Liver (tissue), 9 donors: ENCODE data around the gene PPP1R16B. TPM values are rescaled to one million over a fixed set of nuclear protein-coding genes. Genes with fewer than 3 reads are reported as not detected.

Experiments used
- DNase-seq: peaks from one replicate; pipeline ENCODE4 v3.0.0-alpha.2; 2017; ENCODE audit warnings: low spot score
- H3K27ac ChIP-seq, 2 donors: one replicate each; pipeline ENCODE4 v1.7.0; 2013; ENCODE audit warnings: inconsistent platforms in 2 of 2, low read length in 2 of 2, control low read depth in 1 of 2, low read depth in 1 of 2, mild to moderate bottlenecking in 1 of 2
- H3K27me3 ChIP-seq, 4 donors: one replicate each; pipeline versions ENCODE4 v1.6.1 to v1.7.0; 2013; ENCODE audit warnings: low read length in 3 of 4, inconsistent platforms in 1 of 4, mild to moderate bottlenecking in 1 of 4, moderate library complexity in 1 of 4; ENCODE audit not compliant: control insufficient read depth in 4 of 4, insufficient read depth in 4 of 4
- H3K36me3 ChIP-seq, 4 donors: one replicate each; pipeline versions ENCODE4 v1.6.1 to v1.7.0; 2013; ENCODE audit warnings: low read length in 3 of 4, mild to moderate bottlenecking in 3 of 4, low read depth in 1 of 4, moderate library complexity in 1 of 4; ENCODE audit not compliant: control insufficient read depth in 4 of 4, insufficient read depth in 3 of 4
- H3K4me1 ChIP-seq, 4 donors: one replicate each; pipeline versions ENCODE4 v1.6.1 to v1.7.0; 2013; ENCODE audit warnings: low read length in 3 of 4, mild to moderate bottlenecking in 3 of 4, moderate library complexity in 1 of 4; ENCODE audit not compliant: control insufficient read depth in 4 of 4, insufficient read depth in 4 of 4
- H3K4me3 ChIP-seq, 3 donors: one replicate each; pipeline versions ENCODE4 v1.6.1 to v1.7.0; 2013; ENCODE audit warnings: low read length in 3 of 3, control low read depth in 1 of 3, low read depth in 1 of 3, mild to moderate bottlenecking in 1 of 3
- H3K9ac ChIP-seq, 2 donors: one replicate each; pipeline ENCODE4 v1.7.0; 2013; ENCODE audit warnings: low read length in 2 of 2, mild to moderate bottlenecking in 2 of 2, moderate library complexity in 2 of 2, control low read depth in 1 of 2, low read depth in 1 of 2
- H3K9me3 ChIP-seq, 4 donors: one replicate each; pipeline versions ENCODE4 v1.6.1 to v1.7.0; 2013; ENCODE audit warnings: low read length in 3 of 4; ENCODE audit not compliant: control insufficient read depth in 4 of 4
- EGR1 ChIP-seq, 2 donors: IDR thresholded peaks; 2 replicates each; pipeline ENCODE4 v1.6.1; 2016 to 2018; ENCODE audit warnings: antibody characterized with exemption in 2 of 2, low read depth in 2 of 2
- FOXA1 ChIP-seq: IDR thresholded peaks from 2 replicates; pipeline ENCODE4 v1.6.1; 2016; ENCODE audit warnings: antibody characterized with exemption
- FOXA2 ChIP-seq: IDR thresholded peaks from 2 replicates; pipeline ENCODE4 v1.6.1; 2016; ENCODE audit warnings: antibody characterized with exemption
- GABPA ChIP-seq, 2 donors: IDR thresholded peaks in 1 of 2; conservative IDR thresholded peaks in 1 of 2; 2 replicates each; pipeline ENCODE4 v1.6.1; 2016; ENCODE audit warnings: antibody characterized with exemption in 2 of 2, mild to moderate bottlenecking in 1 of 2, moderate library complexity in 1 of 2
- HNF4A ChIP-seq, 2 donors: conservative IDR thresholded peaks; 2 replicates each; pipeline ENCODE4 v1.6.1; 2016; ENCODE audit warnings: antibody characterized with exemption in 2 of 2, mild to moderate bottlenecking in 2 of 2
- NR2F2 ChIP-seq: IDR thresholded peaks from 2 replicates; pipeline ENCODE4 v1.6.1; 2016; ENCODE audit warnings: antibody characterized with exemption
- RAD21 ChIP-seq, 2 donors: IDR thresholded peaks; 2 replicates each; pipeline ENCODE4 v1.6.1; 2016; ENCODE audit warnings: antibody characterized with exemption in 2 of 2, mild to moderate bottlenecking in 2 of 2
- RXRA ChIP-seq, 2 donors: IDR thresholded peaks; 2 replicates each; pipeline ENCODE4 v1.6.1; 2017 to 2018; ENCODE audit warnings: antibody characterized with exemption in 2 of 2, mild to moderate bottlenecking in 1 of 2
- SP1 ChIP-seq: IDR thresholded peaks from 2 replicates; pipeline ENCODE4 v1.6.1; 2018; ENCODE audit warnings: antibody characterized with exemption, mild to moderate bottlenecking
- TAF1 ChIP-seq: conservative IDR thresholded peaks from 2 replicates; pipeline ENCODE4 v1.6.1; 2016; ENCODE audit warnings: antibody characterized with exemption, mild to moderate bottlenecking
- WGBS: extraction: QIAGEN DNeasy Blood & Tissue Kit; methylation state at CpG from one replicate; pipeline ENCODE4 v1.1.7; 2013; 5-methylcytosine and 5-hydroxymethylcytosine counted together
- polyA plus RNA-seq, 2 donors: library from polyadenylated mRNA; stranded (reverse) in 1 of 2; unstranded in 1 of 2; fragments of 200-250 nt in 1 of 2; fragments of >200 nt in 1 of 2; fragmentation: Nextera tagmentation in 1 of 2; extraction: Ambion mirVana in 1 of 2; gene quantifications; one replicate each; pipeline versions ENCODE4 v1.2.1 to v1.2.3, GENCODE V29; 2013 to 2015
- total RNA-seq, 2 donors: library from RNA; depleted of rRNA; stranded (reverse); fragments of >200 nt; gene quantifications; one replicate each; pipeline ENCODE4 v1.2.3, GENCODE V29; 2014
- TF ChIP-seq, protein P1 (sequence below): IDR thresholded peaks from 2 replicates; pipeline ENCODE4 v1.6.1; 2016; ENCODE audit warnings: antibody characterized with exemption, mild to moderate bottlenecking
- TF ChIP-seq, protein P2 (sequence below): IDR thresholded peaks from 2 replicates; pipeline ENCODE4 v1.6.1; 2016; ENCODE audit warnings: antibody characterized with exemption
- TF ChIP-seq, protein P3 (sequence below): IDR thresholded peaks from 2 replicates; pipeline ENCODE4 v1.6.1; 2016; ENCODE audit warnings: antibody characterized with exemption
- TF ChIP-seq, protein P4 (sequence below): IDR thresholded peaks from 2 replicates; pipeline ENCODE4 v1.6.1; 2016; ENCODE audit warnings: antibody characterized with exemption
- donor health status: healthy.
- donor health status: healthy.
- donor health status: healthy.
- donor health status: healthy.
- donor health status: healthy.

The PPP1R16B gene
- total and polyA plus RNA-seq, 4 donors, result 0.84 to 5.7 (median 1.2) TPM

DNA sequence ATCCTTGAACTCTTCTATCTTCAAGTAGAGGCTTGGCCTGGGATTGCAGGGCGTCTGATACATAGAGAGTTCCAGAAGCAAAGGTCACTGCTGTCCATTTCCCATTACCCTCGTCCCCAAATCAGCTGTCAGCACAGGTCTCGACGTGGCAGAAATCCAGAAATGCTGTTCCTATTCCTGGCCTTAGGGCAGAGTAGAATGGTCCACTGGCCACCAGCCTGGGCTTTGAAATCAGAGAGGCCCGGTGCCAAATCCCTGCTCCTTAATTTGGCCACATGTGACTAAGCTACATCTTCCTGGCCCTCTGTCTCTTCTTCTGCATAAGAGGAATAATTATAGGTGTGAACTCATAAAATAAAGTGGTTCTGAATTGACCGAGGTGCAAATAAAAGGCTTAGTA lies 79.9 kb downstream of the PPP1R16B start:
- TF ChIP-seq FOXA2, result no peak
- no peak for TF ChIP-seq FOXA1
- TF ChIP-seq NR2F2, result no peak
- no peak for TF ChIP-seq EGR1 (IDR thresholded peaks at IDR 0.05; ENCODE audit: low read depth in 2 of 2)
- TF ChIP-seq, protein P1, sequence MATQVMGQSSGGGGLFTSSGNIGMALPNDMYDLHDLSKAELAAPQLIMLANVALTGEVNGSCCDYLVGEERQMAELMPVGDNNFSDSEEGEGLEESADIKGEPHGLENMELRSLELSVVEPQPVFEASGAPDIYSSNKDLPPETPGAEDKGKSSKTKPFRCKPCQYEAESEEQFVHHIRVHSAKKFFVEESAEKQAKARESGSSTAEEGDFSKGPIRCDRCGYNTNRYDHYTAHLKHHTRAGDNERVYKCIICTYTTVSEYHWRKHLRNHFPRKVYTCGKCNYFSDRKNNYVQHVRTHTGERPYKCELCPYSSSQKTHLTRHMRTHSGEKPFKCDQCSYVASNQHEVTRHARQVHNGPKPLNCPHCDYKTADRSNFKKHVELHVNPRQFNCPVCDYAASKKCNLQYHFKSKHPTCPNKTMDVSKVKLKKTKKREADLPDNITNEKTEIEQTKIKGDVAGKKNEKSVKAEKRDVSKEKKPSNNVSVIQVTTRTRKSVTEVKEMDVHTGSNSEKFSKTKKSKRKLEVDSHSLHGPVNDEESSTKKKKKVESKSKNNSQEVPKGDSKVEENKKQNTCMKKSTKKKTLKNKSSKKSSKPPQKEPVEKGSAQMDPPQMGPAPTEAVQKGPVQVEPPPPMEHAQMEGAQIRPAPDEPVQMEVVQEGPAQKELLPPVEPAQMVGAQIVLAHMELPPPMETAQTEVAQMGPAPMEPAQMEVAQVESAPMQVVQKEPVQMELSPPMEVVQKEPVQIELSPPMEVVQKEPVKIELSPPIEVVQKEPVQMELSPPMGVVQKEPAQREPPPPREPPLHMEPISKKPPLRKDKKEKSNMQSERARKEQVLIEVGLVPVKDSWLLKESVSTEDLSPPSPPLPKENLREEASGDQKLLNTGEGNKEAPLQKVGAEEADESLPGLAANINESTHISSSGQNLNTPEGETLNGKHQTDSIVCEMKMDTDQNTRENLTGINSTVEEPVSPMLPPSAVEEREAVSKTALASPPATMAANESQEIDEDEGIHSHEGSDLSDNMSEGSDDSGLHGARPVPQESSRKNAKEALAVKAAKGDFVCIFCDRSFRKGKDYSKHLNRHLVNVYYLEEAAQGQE, result no peak
- TF ChIP-seq, protein P2, sequence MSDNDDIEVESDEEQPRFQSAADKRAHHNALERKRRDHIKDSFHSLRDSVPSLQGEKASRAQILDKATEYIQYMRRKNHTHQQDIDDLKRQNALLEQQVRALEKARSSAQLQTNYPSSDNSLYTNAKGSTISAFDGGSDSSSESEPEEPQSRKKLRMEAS, result no peak
- Histone ChIP-seq H3K27ac (no peak overlapping the region), H3K36me3 (no peaks in the 10 kb centered on the region), H3K4me3 (no peak overlapping the region), H3K9ac (no peak overlapping the region), H3K27me3 (no peaks in the 10 kb centered on the region), H3K4me1 (peaks cover 0 to 8% (median 4%) of the 10 kb centered on the region in 4 donors), H3K9me3 (no peaks in the 10 kb centered on the region)
- WGBS, result 76% methylated on average over 6 of the region's 6 CpGs
- DNase-seq, result no peak

DNA sequence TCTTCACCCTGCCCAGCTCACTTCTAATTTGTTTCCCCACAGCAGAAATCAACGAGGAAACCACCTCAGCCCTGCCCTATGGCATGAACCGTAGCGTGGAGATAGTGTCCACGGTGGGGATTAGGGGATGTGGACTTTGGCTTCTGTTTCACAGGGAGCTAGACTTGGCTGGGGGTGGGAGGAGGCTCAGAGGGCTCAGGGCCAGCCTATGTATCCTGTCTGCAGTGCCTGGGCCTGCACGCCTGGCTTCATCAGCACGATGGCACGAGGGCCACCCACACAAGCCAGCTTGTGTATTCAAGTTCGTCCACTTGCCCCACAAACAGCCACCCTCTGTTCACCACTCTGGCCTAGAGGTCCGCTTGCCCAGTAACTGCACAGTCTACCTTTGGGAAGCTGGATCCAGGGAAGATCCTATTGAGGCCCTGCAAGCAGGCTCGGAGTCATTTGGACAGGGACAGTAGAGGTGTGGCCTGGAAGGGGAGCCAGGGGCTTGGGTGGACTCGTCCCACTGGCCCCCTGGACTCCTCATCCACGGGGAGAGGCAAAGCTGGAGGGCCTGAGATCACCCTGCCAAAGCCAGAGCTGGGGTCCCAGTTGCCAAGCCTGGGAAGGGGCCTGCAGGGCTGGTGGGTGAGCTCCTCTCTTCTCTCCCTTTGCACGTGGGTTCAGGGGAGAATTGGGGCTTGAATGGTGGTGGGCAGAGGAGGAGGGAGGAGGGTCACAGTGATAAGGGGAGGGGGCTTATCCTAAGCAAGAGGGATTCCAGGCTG lies 82.7 kb downstream of the PPP1R16B start:
- Histone ChIP-seq H3K36me3 (no peaks in the 10 kb centered on the region), H3K9me3 (no peaks in the 10 kb centered on the region), H3K27ac (no peak overlapping the region), H3K27me3 (no peaks in the 10 kb centered on the region), H3K4me3 (no peak overlapping the region), H3K4me1 (peaks cover 0 to 7% (median 3%) of the 10 kb centered on the region in 4 donors), H3K9ac (no peak overlapping the region)
- WGBS, result 56% methylated on average over 13 of the region's 13 CpGs
- TF ChIP-seq SP1 (peak; percentile 22), FOXA1 (no peak), HNF4A (conservative IDR thresholded peaks at IDR 0.05) (peak; percentile 60 to 61), RXRA (IDR thresholded peaks at IDR 0.05) (peak in 1 of 2 donors; percentile 8)
- TF ChIP-seq, protein P3, sequence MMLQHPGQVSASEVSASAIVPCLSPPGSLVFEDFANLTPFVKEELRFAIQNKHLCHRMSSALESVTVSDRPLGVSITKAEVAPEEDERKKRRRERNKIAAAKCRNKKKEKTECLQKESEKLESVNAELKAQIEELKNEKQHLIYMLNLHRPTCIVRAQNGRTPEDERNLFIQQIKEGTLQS, result no peak
- no peak for DNase-seq

DNA sequence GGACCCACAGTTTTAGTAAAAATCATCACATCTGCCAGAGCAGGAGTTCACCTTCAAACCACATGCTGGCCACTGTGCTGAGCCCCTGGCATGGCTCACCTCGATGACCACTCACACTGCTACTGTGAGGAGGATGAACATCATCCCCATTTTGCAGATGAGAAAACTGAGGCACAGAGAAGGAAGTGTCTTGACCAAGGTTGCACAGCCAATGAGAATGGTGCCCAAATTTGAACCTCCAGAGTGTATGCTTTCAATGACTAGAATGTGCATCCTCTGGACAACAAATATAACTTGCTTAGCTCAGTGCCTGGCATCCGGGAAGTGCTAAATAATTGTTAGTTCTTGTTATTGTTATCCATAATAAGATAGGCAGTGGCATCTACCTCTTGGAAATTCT lies 83.6 kb downstream of the PPP1R16B start:
- 83% methylated on average over 2 of the region's 2 CpGs for WGBS
- DNase-seq, result no peak
- H3K27me3 ChIP-seq, result no peaks in the 10 kb centered on the region
- no peak overlapping the region for H3K9ac ChIP-seq
- peaks cover under 1 to 8% (median 2%) of the 10 kb centered on the region in 4 donors for H3K4me1 ChIP-seq
- H3K27ac ChIP-seq, result no peak overlapping the region
- H3K4me3 ChIP-seq, result no peak overlapping the region
- H3K9me3 ChIP-seq, result no peaks in the 10 kb centered on the region
- H3K36me3 ChIP-seq, result no peaks in the 10 kb centered on the region
- TF ChIP-seq RAD21 (IDR thresholded peaks at IDR 0.05), result no peak
- TF ChIP-seq NR2F2, result no peak
- TF ChIP-seq, protein P2, result no peak
- no peak for TF ChIP-seq FOXA1
- TF ChIP-seq, protein P4, sequence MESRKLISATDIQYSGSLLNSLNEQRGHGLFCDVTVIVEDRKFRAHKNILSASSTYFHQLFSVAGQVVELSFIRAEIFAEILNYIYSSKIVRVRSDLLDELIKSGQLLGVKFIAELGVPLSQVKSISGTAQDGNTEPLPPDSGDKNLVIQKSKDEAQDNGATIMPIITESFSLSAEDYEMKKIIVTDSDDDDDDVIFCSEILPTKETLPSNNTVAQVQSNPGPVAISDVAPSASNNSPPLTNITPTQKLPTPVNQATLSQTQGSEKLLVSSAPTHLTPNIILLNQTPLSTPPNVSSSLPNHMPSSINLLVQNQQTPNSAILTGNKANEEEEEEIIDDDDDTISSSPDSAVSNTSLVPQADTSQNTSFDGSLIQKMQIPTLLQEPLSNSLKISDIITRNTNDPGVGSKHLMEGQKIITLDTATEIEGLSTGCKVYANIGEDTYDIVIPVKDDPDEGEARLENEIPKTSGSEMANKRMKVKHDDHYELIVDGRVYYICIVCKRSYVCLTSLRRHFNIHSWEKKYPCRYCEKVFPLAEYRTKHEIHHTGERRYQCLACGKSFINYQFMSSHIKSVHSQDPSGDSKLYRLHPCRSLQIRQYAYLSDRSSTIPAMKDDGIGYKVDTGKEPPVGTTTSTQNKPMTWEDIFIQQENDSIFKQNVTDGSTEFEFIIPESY, result no peak
- TF ChIP-seq HNF4A (conservative IDR thresholded peaks at IDR 0.05), result no peak
- TF ChIP-seq FOXA2, result no peak
- no peak for TF ChIP-seq TAF1
- no peak for TF ChIP-seq EGR1 (IDR thresholded peaks at IDR 0.05; ENCODE audit: low read depth in 2 of 2)
- TF ChIP-seq, protein P1, result no peak
- TF ChIP-seq GABPA (IDR thresholded peaks at IDR 0.05 in 1 of 2, conservative IDR thresholded peaks at IDR 0.05 in 1 of 2), result no peak
- TF ChIP-seq, protein P3, result no peak
- no peak for TF ChIP-seq RXRA (IDR thresholded peaks at IDR 0.05)
- TF ChIP-seq SP1, result no peak
